Measurements from ENCODE around the gene TTC7B.

TTC7B gene

GRCh38 chr14:90781344-90781761, 34.9 kb downstream of the TTC7B start:
- TF ChIP-seq EZH2 (IDR thresholded peaks at IDR 0.05; ENCODE audit: borderline replicate concordance, low read length) (no peak), CTCF (IDR thresholded peaks at IDR 0.05; ENCODE audit: low read length) (no peak)
- H3K36me3 ChIP-seq (ENCODE audit: insufficient read depth, low read length), result no peaks in the 10 kb centered on the region
- no peaks in the 10 kb centered on the region for H3K9me2 ChIP-seq (ENCODE audit: low read depth, low read length)
- H3K4me1 ChIP-seq (ENCODE audit: insufficient read depth, low read length, severe bottlenecking), result no peaks in the 10 kb centered on the region
- H3K79me2 ChIP-seq (ENCODE audit: insufficient read depth, low read length), result no peaks in the 10 kb centered on the region
- no peaks in the 10 kb centered on the region for H4K20me1 ChIP-seq (ENCODE audit: insufficient read depth, low read length)
- H3K27me3 ChIP-seq (ENCODE audit: insufficient read depth, low read length), result no peaks in the 10 kb centered on the region
- H2AFZ ChIP-seq (ENCODE audit: low read length), result no peak overlapping the region
- H3K4me3 ChIP-seq (ENCODE audit: low read depth, low read length, poor library complexity, severe bottlenecking), result no peak overlapping the region
- H3K27ac ChIP-seq (ENCODE audit: low read depth, low read length, poor library complexity, severe bottlenecking), result no peak overlapping the region
- no peak overlapping the region for H3K4me2 ChIP-seq (ENCODE audit: low read length)
- no peak overlapping the region for H3K9ac ChIP-seq (ENCODE audit: low read length)
- no peaks in the 10 kb centered on the region for H3K9me3 ChIP-seq (ENCODE audit: low read length)
- H3F3A ChIP-seq (ENCODE audit: insufficient read depth, low read length), result no peaks in the 10 kb centered on the region

- no peak overlapping the region for H3K9ac ChIP-seq (ENCODE audit: low read length)
- no peaks in the 10 kb centered on the region for H3K36me3 ChIP-seq (ENCODE audit: insufficient read depth, low read length)
- no peaks in the 10 kb centered on the region for H4K20me1 ChIP-seq (ENCODE audit: insufficient read depth, low read length)
These were observed 35.7 kb downstream of the TTC7B start for GRCh38 chr14:90780519-90780918.

DNA sequence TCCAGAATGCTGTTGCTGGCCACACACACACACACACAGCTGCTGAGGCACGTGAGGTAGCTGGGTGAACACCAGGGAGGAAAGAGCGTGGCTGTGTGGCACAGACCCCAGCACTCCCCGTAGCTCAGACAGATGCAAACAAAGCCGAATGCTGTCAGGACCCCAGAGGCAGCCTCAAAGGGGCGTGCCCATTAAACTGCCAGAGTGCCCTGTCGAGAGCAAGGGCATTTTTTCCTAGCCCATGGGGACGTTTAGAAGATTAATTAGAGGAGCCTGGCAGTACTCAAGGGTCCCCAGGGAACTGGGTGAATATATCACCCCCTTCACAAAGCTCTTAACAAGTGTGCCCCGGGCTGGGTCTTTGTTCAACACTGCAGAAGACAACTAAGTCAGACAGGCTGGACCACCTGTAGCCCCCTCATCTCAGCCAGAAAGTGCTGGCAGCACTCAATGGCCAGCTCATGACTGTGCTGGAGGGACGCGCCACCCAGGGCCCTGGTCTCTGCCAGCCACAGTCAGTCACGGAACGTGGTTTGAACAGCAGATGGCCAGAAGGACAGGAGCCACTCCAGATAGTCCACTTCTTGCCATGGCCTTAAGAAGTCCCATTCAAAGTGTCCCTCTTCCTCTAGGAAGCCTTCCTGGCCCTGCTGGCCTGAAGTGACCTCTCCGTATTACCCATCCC, 37.5 kb downstream of the TTC7B start:
- no peaks in the 10 kb centered on the region for H3K27me3 ChIP-seq (ENCODE audit: insufficient read depth, low read length)
- H3K27ac ChIP-seq (ENCODE audit: low read depth, low read length, poor library complexity, severe bottlenecking), result no peak overlapping the region
- no peaks in the 10 kb centered on the region for H3F3A ChIP-seq (ENCODE audit: insufficient read depth, low read length)
- H3K9me2 ChIP-seq (ENCODE audit: low read depth, low read length), result no peaks in the 10 kb centered on the region
- H4K20me1 ChIP-seq (ENCODE audit: insufficient read depth, low read length), result no peaks in the 10 kb centered on the region
- no peak overlapping the region for H3K9ac ChIP-seq (ENCODE audit: low read length)
- H2AFZ ChIP-seq (ENCODE audit: low read length), result no peak overlapping the region
- H3K4me3 ChIP-seq (ENCODE audit: low read depth, low read length, poor library complexity, severe bottlenecking), result no peak overlapping the region
- H3K36me3 ChIP-seq (ENCODE audit: insufficient read depth, low read length), result no peaks in the 10 kb centered on the region
- no peak overlapping the region for H3K4me2 ChIP-seq (ENCODE audit: low read length)
- TF ChIP-seq EZH2 (IDR thresholded peaks at IDR 0.05; ENCODE audit: borderline replicate concordance, low read length) (no peak), CTCF (IDR thresholded peaks at IDR 0.05; ENCODE audit: low read length) (no peak)
- H3K9me3 ChIP-seq (ENCODE audit: low read length), result no peaks in the 10 kb centered on the region
- no peaks in the 10 kb centered on the region for H3K4me1 ChIP-seq (ENCODE audit: insufficient read depth, low read length, severe bottlenecking)
- no peaks in the 10 kb centered on the region for H3K79me2 ChIP-seq (ENCODE audit: insufficient read depth, low read length)

More at GRCh38 chr14:90780519-90780918, 35.7 kb downstream of the TTC7B start:
- Histone ChIP-seq H3K9me2 (ENCODE audit: low read depth, low read length) (no peaks in the 10 kb centered on the region), H3K79me2 (ENCODE audit: insufficient read depth, low read length) (no peaks in the 10 kb centered on the region), H3K9me3 (ENCODE audit: low read length) (no peaks in the 10 kb centered on the region), H3K27me3 (ENCODE audit: insufficient read depth, low read length) (no peaks in the 10 kb centered on the region), H3K27ac (ENCODE audit: low read depth, low read length, poor library complexity, severe bottlenecking) (no peak overlapping the region), H3K4me3 (ENCODE audit: low read depth, low read length, poor library complexity, severe bottlenecking) (no peak overlapping the region), H3K4me1 (ENCODE audit: insufficient read depth, low read length, severe bottlenecking) (no peaks in the 10 kb centered on the region), H2AFZ (ENCODE audit: low read length) (no peak overlapping the region), H3K4me2 (ENCODE audit: low read length) (no peak overlapping the region), H3F3A (ENCODE audit: insufficient read depth, low read length) (no peaks in the 10 kb centered on the region)
- TF ChIP-seq CTCF (IDR thresholded peaks at IDR 0.05; ENCODE audit: low read length) (no peak), EZH2 (IDR thresholded peaks at IDR 0.05; ENCODE audit: borderline replicate concordance, low read length) (no peak)
